HG03139 (cell line): ENCODE measurements around the gene COMTD1.

Source experiments
- ATAC-seq: cut with Tn5 transposase; IDR thresholded peaks from one replicate; pipeline ENCODE4 v1.9.1; 2021; ENCODE audit not compliant: unreplicated experiment

Gene COMTD1

GRCh38 chr10:75235375-75236177 is at the start of gene COMTD1:
Gene COMTD1 (minus strand): TSS chr10:75235957. CDS start chr10:75235928, 29 bp downstream.
- peak; percentile 65 for ATAC-seq

DNA sequence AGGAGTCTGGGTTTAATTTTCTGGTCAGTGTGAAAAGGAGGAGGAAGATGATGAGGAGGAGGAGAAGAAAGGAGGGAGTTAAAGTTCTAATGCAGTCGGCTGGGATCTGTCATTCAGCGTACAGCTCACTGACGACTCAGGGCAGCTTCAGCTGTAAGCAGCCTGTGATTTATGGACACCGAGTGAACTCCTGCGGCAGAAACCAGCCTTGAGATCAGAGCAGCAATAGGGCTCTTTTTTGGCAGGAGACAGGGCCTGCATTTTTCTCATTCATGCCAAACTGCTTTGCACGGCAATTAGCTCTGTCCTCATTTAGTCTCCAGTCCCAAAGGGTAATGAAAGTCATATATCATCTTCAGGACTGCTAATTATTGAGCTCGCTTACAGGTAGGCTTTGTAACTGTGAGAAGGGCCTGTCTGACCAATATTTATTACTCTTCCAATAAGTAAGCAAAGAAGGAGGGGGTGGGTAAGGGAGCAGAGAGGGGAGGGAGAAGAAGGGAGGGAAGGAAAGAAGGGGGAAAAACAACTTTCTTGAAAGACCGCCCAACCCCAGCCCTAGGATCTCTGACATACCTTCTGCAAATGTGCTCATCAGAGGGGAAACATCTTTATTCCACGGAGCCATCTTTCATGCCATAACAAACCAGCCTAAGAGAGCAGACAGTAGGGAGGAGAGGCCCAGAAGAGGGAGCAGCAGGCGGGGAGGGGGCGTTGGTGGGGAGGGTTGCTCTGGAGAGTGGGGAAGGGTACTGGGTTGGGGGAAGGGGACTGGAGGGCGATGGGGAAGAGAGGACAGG is 48.1 kb upstream of the COMTD1 start:
- ATAC-seq = no peak

DNA sequence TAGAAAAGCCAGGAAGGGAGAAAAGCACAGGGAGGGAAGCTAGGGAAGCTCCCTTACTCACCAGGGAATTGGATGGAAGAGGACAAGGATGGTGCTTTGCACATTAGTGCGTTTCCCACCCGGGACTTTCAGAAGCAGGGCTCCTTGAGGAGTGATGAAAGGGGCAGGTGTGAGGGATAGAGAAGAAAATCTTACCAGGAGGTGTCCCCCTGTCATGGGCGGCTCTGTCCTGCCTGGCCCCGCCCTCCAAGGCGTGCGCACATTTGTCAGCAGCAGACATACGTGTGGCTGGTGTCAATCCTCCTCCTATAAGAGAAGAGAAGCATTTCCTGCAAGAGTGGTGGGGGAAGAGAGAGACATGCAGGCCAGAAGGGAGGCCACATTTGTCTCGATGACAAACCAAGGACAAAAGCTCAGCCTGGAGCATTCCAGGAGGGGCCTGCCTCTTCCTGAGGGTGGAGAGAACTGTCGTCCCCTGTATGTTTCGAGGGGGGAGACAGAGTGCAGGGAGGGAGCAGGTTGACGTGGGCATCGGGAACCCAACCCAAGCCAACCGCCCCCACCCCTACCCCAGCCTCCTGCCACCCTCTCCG is 47.4 kb upstream of the COMTD1 start:
- no peak for ATAC-seq

GRCh38 chr10:75281974-75282373 is 46.2 kb upstream of the COMTD1 start:
- ATAC-seq = no peak

- no peak for ATAC-seq
These were observed 44.5 kb upstream of the COMTD1 start for GRCh38 chr10:75280236-75280635.

GRCh38 chr10:75276069-75276872 is 40.5 kb upstream of the COMTD1 start:
- no peak for ATAC-seq

- no peak for ATAC-seq
These were observed 37.1 kb upstream of the COMTD1 start for GRCh38 chr10:75272896-75273295.

DNA sequence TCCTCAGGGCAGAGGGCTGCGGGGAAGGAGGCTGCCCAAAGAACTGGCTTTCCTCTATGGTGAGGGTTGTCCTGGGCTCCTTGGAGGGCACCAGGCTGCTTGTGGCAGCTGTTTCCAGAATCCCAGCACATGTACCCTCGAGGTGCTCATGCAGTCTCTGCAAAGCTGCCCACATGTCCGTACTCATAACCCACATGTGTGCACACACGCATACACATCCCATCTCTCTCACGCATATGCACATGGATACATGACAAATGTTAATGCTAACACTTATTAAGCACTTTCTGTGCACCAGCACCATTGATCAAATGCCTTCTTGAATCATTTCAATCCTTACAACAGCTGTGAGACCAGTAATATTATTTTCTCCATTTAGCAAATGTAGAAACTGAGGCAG is 36.3 kb upstream of the COMTD1 start:
- ATAC-seq = no peak

GRCh38 chr10:75269605-75270004 is 33.8 kb upstream of the COMTD1 start:
- no peak for ATAC-seq

GRCh38 chr10:75266945-75267344 is 31.2 kb upstream of the COMTD1 start:
- no peak for ATAC-seq

DNA sequence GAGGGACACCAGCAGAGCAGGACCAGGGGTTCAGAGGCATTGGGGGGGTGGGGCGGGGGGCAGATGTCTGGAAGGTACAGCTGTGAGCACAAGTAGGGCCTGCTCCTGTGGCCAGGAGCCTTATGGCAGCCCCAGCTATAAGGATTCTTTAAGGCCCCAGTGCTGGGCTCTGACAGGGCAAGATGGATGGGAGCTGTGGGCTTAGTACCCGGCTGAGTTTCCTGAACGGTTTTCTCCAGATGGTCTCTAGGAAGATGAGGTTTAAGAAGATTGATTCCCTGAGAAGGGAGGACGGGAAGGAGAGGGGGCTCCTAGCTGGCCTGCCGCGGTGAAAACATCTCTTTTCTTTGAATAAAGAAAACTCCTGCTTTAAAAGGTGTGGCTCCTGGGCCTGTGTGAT is 30.1 kb upstream of the COMTD1 start:
- no peak for ATAC-seq

DNA sequence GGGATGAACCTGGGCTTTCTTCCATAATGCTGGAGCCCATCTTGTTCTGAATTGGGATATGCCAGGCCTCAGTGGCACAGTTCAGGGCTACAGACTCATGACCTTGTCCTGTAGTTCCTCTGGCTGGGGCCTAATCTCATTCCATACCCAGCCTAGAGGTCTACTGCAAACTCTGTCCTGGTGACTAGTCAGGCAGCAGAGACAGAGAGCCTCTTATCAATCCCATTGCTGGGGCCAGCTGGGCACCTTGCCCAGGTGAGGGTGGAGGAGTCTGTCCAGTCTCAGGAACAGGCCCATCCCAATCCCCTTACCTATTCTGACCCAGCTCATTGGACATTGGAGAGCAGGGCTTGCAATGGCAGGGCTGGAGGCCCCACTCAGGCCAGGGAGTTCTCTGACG is 28.0 kb upstream of the COMTD1 start:
- ATAC-seq = no peak

DNA sequence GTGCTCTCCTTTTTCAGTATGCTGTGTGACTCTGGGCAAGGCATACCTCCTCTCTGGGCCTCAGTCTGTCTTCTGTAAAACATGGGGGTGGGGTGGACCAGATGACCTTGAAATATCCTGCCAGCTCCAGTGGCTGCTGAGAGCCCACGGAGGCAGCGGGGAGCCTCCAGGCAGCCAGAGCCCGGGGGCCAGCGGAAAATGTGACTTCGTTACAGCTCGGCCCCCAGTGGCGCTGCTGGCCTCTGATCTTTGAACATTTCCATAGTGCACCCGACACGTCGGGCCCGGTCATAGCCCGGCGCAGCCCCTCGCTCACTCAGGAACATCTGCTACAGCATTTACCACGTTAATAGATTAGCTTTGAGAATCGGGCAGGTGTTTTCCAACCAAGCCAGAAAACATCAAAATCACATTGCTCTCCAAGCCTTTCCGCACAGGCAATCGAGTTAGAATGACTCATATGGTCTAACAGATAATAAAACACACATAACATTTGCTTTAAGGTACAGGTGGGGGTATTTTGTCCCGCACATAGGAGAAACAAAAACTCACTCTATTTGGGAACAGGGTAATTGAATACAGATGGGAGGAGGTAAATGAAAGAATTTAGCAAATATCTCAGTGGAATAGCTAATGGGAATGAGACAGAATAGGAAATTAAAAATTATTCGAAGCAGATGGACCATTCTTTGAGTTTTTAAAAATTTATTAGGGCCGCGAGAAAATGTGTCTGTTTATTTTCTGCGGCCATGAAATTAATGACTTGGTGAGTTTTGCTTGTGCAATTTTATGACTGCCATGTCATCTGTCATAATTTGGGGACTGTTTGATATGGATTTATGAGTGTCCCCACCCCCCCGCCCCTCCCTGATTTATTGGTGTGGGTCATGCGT is 26.3 kb upstream of the COMTD1 start:
- ATAC-seq = no peak

- ATAC-seq = no peak
These were observed 25.2 kb upstream of the COMTD1 start for GRCh38 chr10:75260990-75261389.

GRCh38 chr10:75254739-75255138 is 19.0 kb upstream of the COMTD1 start:
- no peak for ATAC-seq

DNA sequence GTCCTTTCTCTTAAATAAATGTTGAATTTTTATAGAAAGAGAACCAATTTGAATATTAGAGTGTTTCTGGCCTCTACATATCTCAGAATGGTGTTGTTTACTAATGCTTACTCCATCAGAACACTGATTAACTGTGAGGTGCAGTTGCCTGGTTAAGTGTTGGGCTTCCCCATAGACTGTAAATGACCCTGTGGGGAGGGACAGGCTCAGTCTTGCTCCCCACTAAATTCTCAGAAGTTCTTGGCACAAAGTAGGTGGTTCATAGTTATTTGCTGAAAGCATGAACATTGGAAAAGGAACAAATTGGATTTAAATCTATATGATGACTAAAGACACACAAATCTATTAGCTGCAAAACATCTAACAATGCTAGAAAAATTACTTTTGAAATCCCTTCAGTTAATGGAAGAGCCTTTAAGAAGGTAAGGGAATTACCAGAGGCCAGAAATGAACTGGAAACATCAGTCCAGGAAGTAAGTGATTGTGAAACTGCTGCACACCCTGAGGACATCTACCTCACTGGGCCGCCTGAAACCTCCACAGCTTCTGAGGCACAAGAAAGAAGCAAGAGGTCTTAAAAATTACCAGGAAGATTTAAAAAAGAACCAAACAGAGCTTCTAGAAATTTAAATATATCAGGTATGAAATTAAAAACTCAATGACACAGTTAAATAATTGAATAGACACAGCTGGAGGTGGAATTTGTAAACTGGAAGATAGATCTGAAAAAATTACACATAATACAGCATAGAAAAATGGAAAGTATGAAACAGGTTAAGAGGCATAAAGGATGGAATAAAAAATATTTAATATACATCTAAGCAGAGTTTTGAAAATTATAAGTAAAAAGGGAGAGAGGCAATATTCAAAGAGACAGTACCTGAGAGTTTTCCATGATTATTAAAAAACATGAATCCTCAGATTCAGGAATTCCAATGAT is 17.8 kb upstream of the COMTD1 start:
- ATAC-seq = no peak

DNA sequence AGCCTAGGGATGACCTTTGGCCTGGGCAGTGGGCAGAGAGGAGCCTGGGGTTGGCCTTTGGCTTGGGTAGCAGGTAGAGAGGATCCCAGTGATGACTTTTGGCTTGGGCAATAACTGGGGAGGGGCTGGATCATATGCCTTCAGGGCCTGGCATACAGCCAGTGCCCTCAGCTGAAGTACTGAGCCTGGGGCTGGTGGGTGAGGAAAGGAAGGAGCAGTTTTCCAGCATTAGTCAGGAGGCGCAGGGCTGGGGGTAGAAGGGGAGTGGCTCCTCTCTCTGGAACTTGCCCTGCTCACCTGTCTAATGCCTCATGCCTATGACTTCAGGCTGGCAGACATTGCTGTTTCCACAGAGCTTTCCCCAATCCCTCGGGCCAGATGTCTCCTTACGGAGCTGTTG is 15.2 kb upstream of the COMTD1 start:
- no peak for ATAC-seq

DNA sequence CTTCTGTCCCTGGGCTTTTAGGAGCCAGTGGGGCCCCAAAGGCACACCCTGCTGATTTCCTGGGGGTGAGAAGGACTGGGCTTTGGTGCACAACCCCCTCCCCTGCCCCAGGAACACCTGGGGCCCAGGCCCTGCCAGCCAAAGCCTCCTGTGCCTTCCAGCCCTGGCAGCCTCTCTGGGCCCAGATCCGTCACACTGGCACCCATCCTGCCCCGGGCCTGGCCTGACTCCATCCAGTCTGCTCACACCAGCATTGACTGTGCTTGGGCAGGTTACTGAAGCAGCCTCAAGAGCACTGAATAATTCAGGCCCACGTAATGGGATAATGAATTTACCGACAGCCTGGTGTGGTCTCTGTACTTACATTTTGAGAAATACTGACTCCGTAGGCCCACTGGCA is 12.0 kb upstream of the COMTD1 start:
- ATAC-seq = no peak

DNA sequence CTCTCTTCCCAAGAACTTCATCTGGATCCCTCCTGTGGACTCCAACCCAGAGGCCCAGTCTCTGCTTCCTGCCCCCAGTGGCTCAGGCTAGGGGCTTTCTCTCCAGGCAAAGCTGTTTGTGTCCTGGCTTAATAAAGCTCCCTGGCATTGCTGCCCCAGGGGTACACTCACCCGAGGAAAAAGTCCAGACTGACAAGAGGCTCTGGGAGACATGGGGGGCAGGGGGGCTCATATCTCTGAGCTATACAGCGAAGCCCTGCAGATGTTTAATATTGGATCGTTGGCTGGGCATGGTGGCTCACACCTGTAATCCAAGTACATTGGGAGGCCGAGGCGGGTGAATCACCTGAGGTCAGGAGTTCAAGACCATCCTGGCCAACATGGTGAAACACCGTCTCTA is 10.7 kb upstream of the COMTD1 start:
- no peak for ATAC-seq
